Stimulated activated CD8-positive, alpha-beta memory T cell treated with anti-CD3 and anti-CD28 coated beads, Interleukin-15, amount 100 ng/mL, for 48 hours (primary cell): ENCODE measurements around the gene CSTPP1.
"Not testable (repeated sequence)": the region's sequence is repeated elsewhere in the genome, so short reads cannot be mapped to it uniquely, and the experiment has no call there.

ENCODE experiments used
- DNase-seq, 2 donors: peaks; one replicate each; pipeline ENCODE4 v3.0.0-alpha.2; 2020; ENCODE audit warnings: low read depth in 2 of 2

CSTPP1 gene

GRCh38 chr11:47207459-47207858 is 270.9 kb downstream of the CSTPP1 start:
- DNase-seq = no peak

GRCh38 chr11:47208008-47208552 is 271.5 kb downstream of the CSTPP1 start:
- DNase-seq = not testable (repeated sequence)

- no peak for DNase-seq
Measured at GRCh38 chr11:47208628-47209027, 272.1 kb downstream of the CSTPP1 start.
